Neural crest cell (in vitro differentiated cells): ENCODE data around the gene MARCHF2. TPM values are rescaled to one million over a fixed set of nuclear protein-coding genes. Genes with fewer than 3 reads are reported as not detected.
A peak's percentile ranks its signal among the peaks of the same experiment; 100 is the strongest.

Experiments used
- DNase-seq: peaks from one replicate; pipeline ENCODE4 v3.0.0; 2021; ENCODE audit warnings: low read depth, mixed read lengths, low spot score
- H3K27ac Mint-ChIP-seq: one replicate; pipeline ENCODE4 v1.8.0; 2021; ENCODE audit warnings: mild to moderate bottlenecking, mixed read lengths; ENCODE audit not compliant: unreplicated experiment
- H3K27me3 Mint-ChIP-seq: 2 replicates; pipeline ENCODE4 v1.8.0; 2021; ENCODE audit warnings: low read depth, mild to moderate bottlenecking, mixed read lengths
- H3K36me3 Mint-ChIP-seq: 2 replicates; pipeline ENCODE4 v1.8.0; 2021; ENCODE audit warnings: low read depth, mild to moderate bottlenecking, mixed read lengths
- H3K4me1 Mint-ChIP-seq: 2 replicates; pipeline ENCODE4 v1.8.0; 2021; ENCODE audit warnings: mixed read lengths
- H3K4me3 Mint-ChIP-seq: one replicate; pipeline ENCODE4 v1.8.0; 2021; ENCODE audit warnings: mild to moderate bottlenecking, mixed read lengths
- H3K9me3 Mint-ChIP-seq: 2 replicates; pipeline ENCODE4 v1.8.0; 2021; ENCODE audit warnings: mixed read lengths
- CTCF ChIP-seq: fragments of 200-600 bp; sonication (generic); conservative IDR thresholded peaks from 2 replicates; pipeline ENCODE4 v1.5.0; 2021; ENCODE audit warnings: antibody characterized with exemption, mild to moderate bottlenecking
- total RNA-seq: library from RNA; stranded (reverse); gene quantifications from 2 replicates; pipeline ENCODE4 v1.2.1, GENCODE V29; 2021

The MARCHF2 gene
- total RNA-seq, 1 donor from 2014 or later = 13.6 TPM

GRCh38 chr19:8446061-8446709, 33.1 kb downstream of the MARCHF2 start:
- peaks cover 50% of the 10 kb centered on the region for H3K4me1 Mint-ChIP-seq
- peaks cover 11% of the 10 kb centered on the region for H3K36me3 Mint-ChIP-seq
- H3K27me3 Mint-ChIP-seq = no peaks in the 10 kb centered on the region
- TF ChIP-seq CTCF = no peak
- no peaks in the 10 kb centered on the region for H3K9me3 Mint-ChIP-seq
- no peak for DNase-seq
- H3K4me3 Mint-ChIP-seq = peak overlapping the region; percentile 89
- peak overlapping the region; percentile 97 for H3K27ac Mint-ChIP-seq

- H3K27ac Mint-ChIP-seq = peak overlapping the region; percentile 27
Measured at GRCh38 chr19:8449830-8450229, 36.7 kb downstream of the MARCHF2 start.

GRCh38 chr19:8451377-8451776, 38.3 kb downstream of the MARCHF2 start:
- Mint-ChIP-seq H3K27ac (no peak overlapping the region), H3K4me1 (peaks cover 58% of the 10 kb centered on the region), H3K27me3 (no peaks in the 10 kb centered on the region)

More at GRCh38 chr19:8449830-8450229, 36.7 kb downstream of the MARCHF2 start:
- Mint-ChIP-seq H3K4me3 (peak overlapping the region; percentile 16), H3K4me1 (peaks cover 58% of the 10 kb centered on the region), H3K36me3 (peaks cover 15% of the 10 kb centered on the region), H3K9me3 (no peaks in the 10 kb centered on the region), H3K27me3 (no peaks in the 10 kb centered on the region)
- TF ChIP-seq CTCF = no peak
- DNase-seq = no peak

GRCh38 chr19:8451885-8452284, 38.8 kb downstream of the MARCHF2 start:
- Mint-ChIP-seq H3K9me3 (no peaks in the 10 kb centered on the region), H3K4me3 (peak overlapping the region; percentile 41), H3K36me3 (peaks cover 18% of the 10 kb centered on the region), H3K27me3 (no peaks in the 10 kb centered on the region), H3K27ac (no peak overlapping the region), H3K4me1 (peaks cover 58% of the 10 kb centered on the region)
- DNase-seq = no peak
- no peak for TF ChIP-seq CTCF

More at GRCh38 chr19:8451377-8451776, 38.3 kb downstream of the MARCHF2 start:
- DNase-seq = no peak
- Mint-ChIP-seq H3K4me3 (peak overlapping the region; percentile 41), H3K9me3 (no peaks in the 10 kb centered on the region), H3K36me3 (peaks cover 14% of the 10 kb centered on the region)
- no peak for TF ChIP-seq CTCF

- Mint-ChIP-seq H3K4me3 (no peak overlapping the region), H3K4me1 (peaks cover 52% of the 10 kb centered on the region), H3K27ac (peak overlapping the region; percentile 12), H3K27me3 (no peaks in the 10 kb centered on the region), H3K36me3 (peaks cover 15% of the 10 kb centered on the region), H3K9me3 (no peaks in the 10 kb centered on the region)
- no peak for TF ChIP-seq CTCF
- no peak for DNase-seq
Measured at GRCh38 chr19:8452446-8453123, 39.5 kb downstream of the MARCHF2 start.
